ENCODE measurements around the gene TIPARP.
"Not testable (repeated sequence)": the region's sequence is repeated elsewhere in the genome, so short reads cannot be mapped to it uniquely, and the experiment has no call there.

The TIPARP gene

DNA sequence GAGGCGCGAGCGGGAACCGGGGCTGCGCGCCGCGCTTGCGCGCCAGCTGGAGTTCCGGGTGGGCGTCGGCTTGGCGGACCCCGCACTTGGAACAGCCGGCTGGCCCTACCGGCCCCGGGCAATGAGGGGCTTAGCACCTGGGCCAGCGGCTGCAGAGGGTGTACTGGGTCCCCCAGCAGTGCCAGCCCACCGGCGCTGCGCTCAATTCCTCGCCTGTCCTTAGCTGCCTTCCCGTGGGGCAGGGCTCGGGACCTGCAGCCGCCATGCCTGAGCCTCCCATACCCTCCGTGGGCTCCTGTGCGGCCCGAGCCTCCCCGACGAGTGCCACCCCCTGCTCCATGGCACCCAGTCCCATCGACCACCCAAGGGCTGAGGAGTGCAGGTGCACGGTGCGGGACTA, 66.2 kb downstream of the TIPARP start:
- H3K79me1 ChIP-seq (ENCODE audit: low read length); DNase-seq; H3K27ac ChIP-seq (ENCODE audit: low read depth, low read length); H3K27me3 ChIP-seq (ENCODE audit: insufficient read depth, low read length, poor library complexity); H3K4me1 ChIP-seq (ENCODE audit: control insufficient read depth, low read depth, low read length); H3K18ac ChIP-seq (ENCODE audit: low read length); H2BK120ac ChIP-seq (ENCODE audit: low read depth, low read length); H3K56ac ChIP-seq (ENCODE audit: low read length); H3K4me2 ChIP-seq (ENCODE audit: low read length); H2AK5ac ChIP-seq (ENCODE audit: low read length); H2BK5ac ChIP-seq (ENCODE audit: low read length); H3K4me3 ChIP-seq (ENCODE audit: low read length); H3K36me3 ChIP-seq (ENCODE audit: control insufficient read depth, insufficient read depth, low read length); H3K4ac ChIP-seq (ENCODE audit: low read depth, low read length); H3K9ac ChIP-seq (ENCODE audit: low read length); H3K79me2 ChIP-seq (ENCODE audit: control insufficient read depth, insufficient read depth, low read length); H4K5ac ChIP-seq (ENCODE audit: low read length); H3K23ac ChIP-seq (ENCODE audit: low read length); H4K8ac ChIP-seq (ENCODE audit: low read depth, low read length); H2BK15ac ChIP-seq (replicated peaks; ENCODE audit: low read depth): not testable (repeated sequence)
- no CpG with 5 or more reads among the region's 34 CpGs for WGBS (ENCODE audit: extremely low coverage, insufficient coverage, low lambda C conversion rate)

DNA sequence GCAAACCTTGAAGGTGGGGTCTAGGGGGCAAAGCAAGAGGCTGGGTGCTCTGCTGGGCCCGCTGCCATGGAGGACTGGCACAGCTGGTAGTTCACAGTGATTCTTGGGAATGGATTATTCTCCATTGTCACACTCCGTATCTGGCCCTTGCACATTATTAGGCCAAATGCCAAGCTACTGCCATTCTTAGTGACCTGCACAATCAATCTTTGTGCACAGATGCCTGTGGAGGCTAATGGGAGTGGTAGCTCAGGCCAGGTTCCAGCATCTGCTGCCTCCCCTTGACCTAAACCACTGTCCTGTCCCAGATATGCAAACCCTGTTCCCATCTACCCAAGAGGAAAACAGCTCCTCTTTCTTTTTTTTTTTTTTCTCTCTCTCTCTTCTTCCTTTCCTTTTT, 67.5 kb downstream of the TIPARP start:
- no peak overlapping the region for H3K18ac ChIP-seq (ENCODE audit: low read length)
- peaks cover 7% of the 10 kb centered on the region for H3K4me1 ChIP-seq (ENCODE audit: control insufficient read depth, low read depth, low read length)
- H2BK15ac ChIP-seq (replicated peaks; ENCODE audit: low read depth) = no peak overlapping the region
- H3K79me1 ChIP-seq (ENCODE audit: low read length) = no peaks in the 10 kb centered on the region
- DNase-seq = no peak
- WGBS (ENCODE audit: extremely low coverage, insufficient coverage, low lambda C conversion rate) = no CpG with 5 or more reads among the region's 2 CpGs
- H4K8ac ChIP-seq (ENCODE audit: low read depth, low read length) = no peak overlapping the region
- H3K79me2 ChIP-seq (ENCODE audit: control insufficient read depth, insufficient read depth, low read length) = no peaks in the 10 kb centered on the region
- no peak overlapping the region for H3K23ac ChIP-seq (ENCODE audit: low read length)
- no peak overlapping the region for H3K4ac ChIP-seq (ENCODE audit: low read depth, low read length)
- no peak overlapping the region for H3K27ac ChIP-seq (ENCODE audit: low read depth, low read length)
- H2BK5ac ChIP-seq (ENCODE audit: low read length) = no peak overlapping the region
- H3K36me3 ChIP-seq (ENCODE audit: control insufficient read depth, insufficient read depth, low read length) = no peaks in the 10 kb centered on the region
- H3K4me2 ChIP-seq (ENCODE audit: low read length) = no peak overlapping the region
- no peak overlapping the region for H3K56ac ChIP-seq (ENCODE audit: low read length)
- no peak overlapping the region for H4K5ac ChIP-seq (ENCODE audit: low read length)
- H3K4me3 ChIP-seq (ENCODE audit: low read length) = no peak overlapping the region
- no peak overlapping the region for H2BK120ac ChIP-seq (ENCODE audit: low read depth, low read length)
- H3K9ac ChIP-seq (ENCODE audit: low read length) = no peak overlapping the region
- no peaks in the 10 kb centered on the region for H3K27me3 ChIP-seq (ENCODE audit: insufficient read depth, low read length, poor library complexity)
- H2AK5ac ChIP-seq (ENCODE audit: low read length) = peak overlapping the region; percentile 27

DNA sequence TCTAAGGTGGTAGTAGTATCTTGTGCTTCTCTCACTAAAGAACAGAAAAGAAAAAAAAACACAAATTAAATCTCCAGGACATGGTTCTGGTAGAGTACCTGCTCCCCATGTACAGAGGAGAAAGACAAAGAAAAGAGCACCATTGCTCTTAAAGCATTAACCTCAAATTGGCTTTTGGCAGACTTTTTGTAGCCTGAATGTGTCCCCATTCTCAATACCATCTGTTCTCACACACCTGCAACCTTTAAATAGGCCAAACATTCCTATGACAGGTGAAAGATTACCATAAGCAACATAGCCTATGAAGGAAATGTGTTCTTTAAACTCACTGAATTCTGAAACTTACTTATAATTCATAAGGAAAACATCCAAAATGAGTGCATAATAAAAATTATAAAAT, 68.0 kb downstream of the TIPARP start:
- no peak overlapping the region for H3K56ac ChIP-seq (ENCODE audit: low read length)
- H3K4me1 ChIP-seq (ENCODE audit: control insufficient read depth, low read depth, low read length) = peaks cover 7% of the 10 kb centered on the region
- H2BK5ac ChIP-seq (ENCODE audit: low read length) = no peak overlapping the region
- H2BK120ac ChIP-seq (ENCODE audit: low read depth, low read length) = no peak overlapping the region
- no peak overlapping the region for H3K23ac ChIP-seq (ENCODE audit: low read length)
- H3K9ac ChIP-seq (ENCODE audit: low read length) = no peak overlapping the region
- H3K79me1 ChIP-seq (ENCODE audit: low read length) = no peaks in the 10 kb centered on the region
- H2BK15ac ChIP-seq (replicated peaks; ENCODE audit: low read depth) = no peak overlapping the region
- H3K27ac ChIP-seq (ENCODE audit: low read depth, low read length) = no peak overlapping the region
- H3K27me3 ChIP-seq (ENCODE audit: insufficient read depth, low read length, poor library complexity) = no peaks in the 10 kb centered on the region
- H3K36me3 ChIP-seq (ENCODE audit: control insufficient read depth, insufficient read depth, low read length) = no peaks in the 10 kb centered on the region
- H3K79me2 ChIP-seq (ENCODE audit: control insufficient read depth, insufficient read depth, low read length) = no peaks in the 10 kb centered on the region
- no peak overlapping the region for H3K4me3 ChIP-seq (ENCODE audit: low read length)
- no peak overlapping the region for H3K4ac ChIP-seq (ENCODE audit: low read depth, low read length)
- H4K5ac ChIP-seq (ENCODE audit: low read length) = no peak overlapping the region
- H3K18ac ChIP-seq (ENCODE audit: low read length) = no peak overlapping the region
- no peak for DNase-seq
- no peak overlapping the region for H2AK5ac ChIP-seq (ENCODE audit: low read length)
- H3K4me2 ChIP-seq (ENCODE audit: low read length) = no peak overlapping the region
- H4K8ac ChIP-seq (ENCODE audit: low read depth, low read length) = no peak overlapping the region

DNA sequence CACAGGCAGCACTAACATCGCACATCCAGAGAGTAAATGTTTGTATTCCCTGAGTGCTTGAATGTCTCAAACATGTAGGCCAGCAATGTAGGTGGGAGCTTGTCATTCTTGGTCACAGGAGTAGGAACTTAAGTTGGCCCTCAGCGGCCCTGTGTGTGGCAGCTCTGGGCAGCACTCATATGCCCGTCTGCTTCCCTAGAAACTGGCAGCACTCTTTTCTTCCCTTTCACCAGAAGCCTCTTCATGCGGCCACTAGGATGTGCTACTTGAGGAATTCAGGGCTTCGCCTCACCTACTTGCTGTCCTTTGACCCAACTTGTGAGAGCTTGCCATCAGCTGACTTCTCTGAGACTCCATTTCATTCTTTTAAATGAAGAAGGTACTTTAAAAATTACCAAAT, 69.5 kb downstream of the TIPARP start:
- Histone ChIP-seq H3K27ac (ENCODE audit: low read depth, low read length) (no peak overlapping the region), H3K36me3 (ENCODE audit: control insufficient read depth, insufficient read depth, low read length) (no peaks in the 10 kb centered on the region), H4K5ac (ENCODE audit: low read length) (no peak overlapping the region), H3K23ac (ENCODE audit: low read length) (no peak overlapping the region), H2AK5ac (ENCODE audit: low read length) (no peak overlapping the region), H3K27me3 (ENCODE audit: insufficient read depth, low read length, poor library complexity) (no peaks in the 10 kb centered on the region), H3K56ac (ENCODE audit: low read length) (peak overlapping the region; percentile 39), H2BK15ac (replicated peaks; ENCODE audit: low read depth) (no peak overlapping the region), H3K4me3 (ENCODE audit: low read length) (no peak overlapping the region), H3K9ac (ENCODE audit: low read length) (no peak overlapping the region), H4K8ac (ENCODE audit: low read depth, low read length) (no peak overlapping the region), H3K4me2 (ENCODE audit: low read length) (no peak overlapping the region), H3K18ac (ENCODE audit: low read length) (peak overlapping the region; percentile 14), H2BK5ac (ENCODE audit: low read length) (no peak overlapping the region), H3K4me1 (ENCODE audit: control insufficient read depth, low read depth, low read length) (peaks cover 7% of the 10 kb centered on the region), H3K79me2 (ENCODE audit: control insufficient read depth, insufficient read depth, low read length) (no peaks in the 10 kb centered on the region), H2BK120ac (ENCODE audit: low read depth, low read length) (no peak overlapping the region), H3K4ac (ENCODE audit: low read depth, low read length) (peak overlapping the region; percentile 37), H3K79me1 (ENCODE audit: low read length) (no peaks in the 10 kb centered on the region)
- DNase-seq = peak; percentile 68
- WGBS (ENCODE audit: extremely low coverage, insufficient coverage, low lambda C conversion rate) = no CpG with 5 or more reads among the region's 5 CpGs

DNA sequence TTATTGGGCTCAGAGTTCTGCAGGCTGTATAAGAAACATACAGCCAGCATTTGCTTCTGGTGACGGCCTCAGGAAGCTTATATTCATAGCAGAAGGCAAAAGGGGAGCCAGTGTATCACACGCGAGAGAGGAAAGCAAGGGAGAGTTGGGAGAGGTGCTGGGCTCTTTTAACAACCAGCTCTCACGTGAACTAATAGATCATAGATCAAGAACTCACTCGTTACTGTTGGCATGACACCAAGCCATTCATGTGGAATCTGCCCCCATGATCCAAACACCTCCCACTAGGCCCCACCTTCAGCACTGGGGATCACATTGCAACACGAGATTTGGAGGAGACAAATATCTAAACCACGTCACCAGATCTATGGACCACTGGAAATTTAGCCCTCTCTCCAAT, 70.2 kb downstream of the TIPARP start:
- H4K5ac ChIP-seq (ENCODE audit: low read length) = no peak overlapping the region
- no peak for DNase-seq
- H3K4me3 ChIP-seq (ENCODE audit: low read length) = no peak overlapping the region
- no peak overlapping the region for H2BK5ac ChIP-seq (ENCODE audit: low read length)
- H3K27ac ChIP-seq (ENCODE audit: low read depth, low read length) = no peak overlapping the region
- no peaks in the 10 kb centered on the region for H3K79me2 ChIP-seq (ENCODE audit: control insufficient read depth, insufficient read depth, low read length)
- no peak overlapping the region for H3K9ac ChIP-seq (ENCODE audit: low read length)
- H3K18ac ChIP-seq (ENCODE audit: low read length) = no peak overlapping the region
- H3K23ac ChIP-seq (ENCODE audit: low read length) = no peak overlapping the region
- no peak overlapping the region for H2BK120ac ChIP-seq (ENCODE audit: low read depth, low read length)
- H3K4me2 ChIP-seq (ENCODE audit: low read length) = no peak overlapping the region
- no peaks in the 10 kb centered on the region for H3K79me1 ChIP-seq (ENCODE audit: low read length)
- no peak overlapping the region for H3K4ac ChIP-seq (ENCODE audit: low read depth, low read length)
- no peak overlapping the region for H2BK15ac ChIP-seq (replicated peaks; ENCODE audit: low read depth)
- H3K27me3 ChIP-seq (ENCODE audit: insufficient read depth, low read length, poor library complexity) = no peaks in the 10 kb centered on the region
- no peak overlapping the region for H4K8ac ChIP-seq (ENCODE audit: low read depth, low read length)
- no peak overlapping the region for H2AK5ac ChIP-seq (ENCODE audit: low read length)
- WGBS (ENCODE audit: extremely low coverage, insufficient coverage, low lambda C conversion rate) = no CpG with 5 or more reads among the region's 7 CpGs
- H3K56ac ChIP-seq (ENCODE audit: low read length) = no peak overlapping the region
- H3K36me3 ChIP-seq (ENCODE audit: control insufficient read depth, insufficient read depth, low read length) = no peaks in the 10 kb centered on the region
- peaks cover 1% of the 10 kb centered on the region for H3K4me1 ChIP-seq (ENCODE audit: control insufficient read depth, low read depth, low read length)

DNA sequence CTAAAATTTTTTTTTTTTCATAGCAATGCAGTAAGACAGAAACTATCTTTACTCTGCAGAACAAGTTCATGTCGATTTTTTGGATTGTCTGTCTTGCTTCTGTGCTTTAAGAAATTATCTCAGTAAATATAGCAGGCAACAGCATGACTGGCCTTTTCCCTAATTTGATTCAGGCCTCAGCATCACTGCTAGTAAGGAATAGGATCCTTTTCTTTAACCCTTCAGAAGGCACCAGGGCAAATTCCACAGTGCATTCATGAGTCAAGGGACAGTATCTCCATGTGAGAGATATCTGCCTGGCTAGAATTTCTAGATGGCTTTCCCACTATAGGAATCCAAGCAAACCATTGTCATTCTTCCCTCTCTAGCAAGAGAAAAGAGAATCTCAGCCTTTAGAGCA, 71.4 kb downstream of the TIPARP start:
- Histone ChIP-seq H4K5ac (ENCODE audit: low read length) (no peak overlapping the region), H3K4ac (ENCODE audit: low read depth, low read length) (no peak overlapping the region), H3K27me3 (ENCODE audit: insufficient read depth, low read length, poor library complexity) (no peaks in the 10 kb centered on the region), H3K23ac (ENCODE audit: low read length) (no peak overlapping the region), H3K9ac (ENCODE audit: low read length) (no peak overlapping the region), H3K79me2 (ENCODE audit: control insufficient read depth, insufficient read depth, low read length) (no peaks in the 10 kb centered on the region), H3K4me3 (ENCODE audit: low read length) (no peak overlapping the region), H3K36me3 (ENCODE audit: control insufficient read depth, insufficient read depth, low read length) (no peaks in the 10 kb centered on the region), H3K27ac (ENCODE audit: low read depth, low read length) (no peak overlapping the region), H2AK5ac (ENCODE audit: low read length) (no peak overlapping the region), H3K4me1 (ENCODE audit: control insufficient read depth, low read depth, low read length) (peaks cover 8% of the 10 kb centered on the region), H3K4me2 (ENCODE audit: low read length) (no peak overlapping the region), H4K8ac (ENCODE audit: low read depth, low read length) (no peak overlapping the region), H3K18ac (ENCODE audit: low read length) (no peak overlapping the region), H3K56ac (ENCODE audit: low read length) (no peak overlapping the region), H2BK15ac (replicated peaks; ENCODE audit: low read depth) (no peak overlapping the region), H3K79me1 (ENCODE audit: low read length) (no peaks in the 10 kb centered on the region), H2BK120ac (ENCODE audit: low read depth, low read length) (no peak overlapping the region), H2BK5ac (ENCODE audit: low read length) (no peak overlapping the region)
- WGBS (ENCODE audit: extremely low coverage, insufficient coverage, low lambda C conversion rate) = no CpG with 5 or more reads among the region's 1 CpG
- DNase-seq = no peak

Measured in mesendoderm (in vitro differentiated cells).